RKO (cell line): Measurements from ENCODE around the gene MPC1.

Source experiments
- DNase-seq: peaks from one replicate; pipeline ENCODE4 v3.0.0-alpha.2; 2016; ENCODE audit warnings: low spot score

The MPC1 gene

GRCh38 chr6:166315436-166315835, 67.3 kb downstream of the MPC1 start:
- DNase-seq: no peak
